GM04503 (cell line): Measurements from ENCODE around the gene RBPMS2.

Experiments used
- DNase-seq: peaks from one replicate; pipeline ENCODE4 v3.0.0-alpha.2; 2012; ENCODE audit warnings: low read depth

RBPMS2 gene

DNA sequence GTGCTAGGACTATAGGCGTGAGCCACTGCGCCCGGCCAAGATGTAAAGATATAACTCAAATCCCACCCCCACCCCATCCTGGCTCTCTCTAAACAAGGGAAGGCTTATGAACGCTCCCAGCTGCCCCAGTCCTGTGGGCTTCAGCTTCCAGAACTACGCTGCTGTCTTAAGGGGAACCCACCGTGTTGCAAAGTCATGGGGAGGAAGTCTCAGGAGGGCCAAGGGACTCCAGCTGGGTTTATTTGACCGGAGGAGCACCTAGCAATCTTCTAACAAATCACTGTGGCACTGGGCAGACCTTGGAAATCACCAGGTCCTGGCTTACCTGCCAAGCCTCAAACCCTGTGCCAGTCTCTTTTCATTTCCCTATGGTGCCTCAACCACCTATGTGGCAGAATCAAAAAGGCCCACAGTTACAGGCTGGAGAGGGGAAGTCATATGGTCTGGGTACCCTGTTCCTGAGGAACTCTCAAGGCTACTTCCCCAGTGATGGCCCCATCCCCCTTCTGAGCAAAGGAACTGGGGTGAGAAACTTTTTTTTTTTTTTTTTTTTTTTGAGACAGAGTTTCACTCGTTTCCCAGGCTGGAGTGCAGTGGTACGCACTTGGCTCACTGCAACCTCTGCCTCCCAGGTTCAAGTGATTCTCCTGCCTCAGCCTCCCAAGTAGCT lies 83.4 kb downstream of the RBPMS2 start:
- no peak for DNase-seq

DNA sequence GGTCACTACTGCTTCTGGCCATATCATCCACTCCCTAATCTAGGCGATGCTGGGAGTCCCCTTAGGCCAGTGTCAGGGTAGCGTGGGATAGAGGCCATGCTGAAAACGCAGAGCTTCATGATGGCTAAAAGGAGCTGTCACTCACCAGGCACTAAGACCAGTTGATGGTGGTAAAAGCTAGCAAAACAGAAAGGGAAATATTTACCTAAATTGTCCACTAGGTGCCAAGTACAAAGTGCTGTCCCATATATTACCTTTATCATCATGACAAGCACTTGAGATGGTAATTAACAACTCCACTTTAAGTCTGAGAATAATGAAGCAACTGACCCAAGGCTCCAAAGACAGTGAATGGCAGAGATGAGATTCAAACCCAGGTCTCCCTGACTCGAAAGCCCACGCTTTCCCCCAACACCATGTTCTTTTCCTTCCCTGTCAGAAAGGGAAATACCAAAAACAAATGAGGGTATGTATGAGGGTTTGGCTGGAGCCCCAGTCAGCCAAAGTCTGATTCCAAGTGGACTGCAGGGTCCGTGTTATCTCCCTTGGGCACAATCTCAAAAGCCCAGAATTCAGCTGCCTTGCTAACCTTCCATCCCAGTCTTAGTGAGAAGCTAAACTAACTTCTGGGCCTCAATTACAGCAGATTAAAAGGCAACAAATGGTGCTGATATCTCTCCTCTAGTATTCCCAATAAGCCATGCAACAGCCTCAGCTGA lies 84.7 kb downstream of the RBPMS2 start:
- DNase-seq = no peak

DNA sequence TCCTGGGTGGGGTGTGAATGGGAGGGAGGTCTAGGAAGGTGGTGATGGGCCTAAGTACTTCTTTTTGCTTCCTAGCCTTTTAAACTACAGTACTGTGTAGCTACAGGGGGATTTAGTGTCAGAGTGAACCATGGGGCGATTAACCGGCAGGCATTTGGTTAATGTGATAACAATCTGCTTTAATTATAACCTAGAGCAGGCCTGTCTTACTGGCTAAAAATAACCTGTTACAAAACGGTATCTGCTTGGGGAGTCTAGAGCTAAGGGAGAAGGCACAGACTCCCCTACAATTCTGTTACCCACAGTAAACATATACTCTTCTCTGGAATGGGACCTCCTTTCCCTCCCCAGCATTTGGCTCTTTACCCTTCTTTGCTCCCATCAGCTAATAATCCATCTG lies 85.4 kb downstream of the RBPMS2 start:
- DNase-seq = no peak
